DOHH2 (cell line): ENCODE measurements around the gene OR2B3.

Source experiments
- CTCF ChIP-seq: fragments of 200-600 bp; sonication (generic); IDR thresholded peaks from one replicate; pipeline ENCODE4 v1.5.1; 2014; ENCODE audit warnings: antibody characterized with exemption, mild to moderate bottlenecking, low read depth, low read length; ENCODE audit not compliant: poor library complexity, severe bottlenecking
- EZH2phosphoT487 ChIP-seq: fragments of 200-600 bp; sonication (generic); IDR thresholded peaks from 2 replicates; pipeline ENCODE4 v1.6.1; 2017; ENCODE audit warnings: borderline replicate concordance, mild to moderate bottlenecking, antibody characterized with exemption, low read length, moderate library complexity, mixed read lengths

DNA sequence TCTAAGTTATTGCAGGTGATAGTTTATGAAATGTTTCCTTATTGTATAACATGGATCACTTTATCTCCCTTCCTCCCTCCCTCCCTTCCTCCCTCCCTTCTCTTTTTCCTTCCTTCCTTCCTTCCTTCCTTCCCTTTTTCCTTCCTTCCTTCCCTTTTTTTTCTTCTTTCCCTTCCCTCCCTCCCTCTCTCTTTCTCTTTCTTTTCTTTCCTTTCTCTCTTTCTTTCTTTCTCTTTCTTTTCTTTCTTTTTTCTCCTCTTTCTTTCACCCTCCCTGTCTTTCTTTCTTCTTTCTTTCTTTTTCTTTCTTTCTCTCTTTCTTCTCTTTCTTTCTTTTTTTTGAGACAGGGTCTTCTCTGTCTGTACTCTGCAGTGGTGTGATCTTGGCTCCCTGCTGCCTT is 5.8 kb downstream of the OR2B3 start:
- TF ChIP-seq CTCF (no peak), EZH2phosphoT487 (no peak)
